ENCODE results near the gene IKZF2. TPM values are rescaled to one million over a fixed set of nuclear protein-coding genes. Genes with fewer than 3 reads are reported as not detected.

The IKZF2 gene
- total RNA-seq, 2 experiments from 2014 or later, result 20.0 to 45.1 TPM

DNA sequence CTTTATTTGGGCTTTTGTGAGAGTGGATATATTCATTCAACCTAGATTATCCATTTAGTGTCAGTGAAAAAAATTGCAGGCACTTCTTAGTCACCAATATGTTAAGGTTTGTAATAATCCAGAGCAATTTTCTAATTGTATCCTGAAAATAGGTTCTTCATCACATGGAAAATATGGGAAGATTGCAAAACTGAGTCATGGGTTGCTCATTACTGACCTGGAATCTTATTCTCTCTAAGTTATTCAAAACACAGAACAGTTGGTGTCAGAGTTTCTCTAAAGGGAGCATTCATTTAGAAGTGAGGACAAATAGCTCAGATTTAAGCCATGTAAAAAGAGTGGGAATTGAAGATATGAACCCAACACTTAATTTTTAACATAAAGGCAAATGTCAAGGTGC lies 181.3 kb downstream of the IKZF2 start:
- Histone ChIP-seq H2AFZ (ENCODE audit: low read length) (no peak overlapping the region), H3K36me3 (ENCODE audit: insufficient read depth, low read length) (no peaks in the 10 kb centered on the region), H3K4me2 (ENCODE audit: low read length) (no peak overlapping the region), H3K9me2 (ENCODE audit: insufficient read depth, low read length) (no peaks in the 10 kb centered on the region), H3K9me3 (ENCODE audit: low read length) (no peaks in the 10 kb centered on the region), H3K4me3 (ENCODE audit: low read depth, low read length, poor library complexity, severe bottlenecking) (no peak overlapping the region), H3K79me2 (ENCODE audit: insufficient read depth, low read depth, low read length) (no peaks in the 10 kb centered on the region), H3K4me1 (ENCODE audit: insufficient read depth, low read length, poor library complexity, severe bottlenecking) (no peaks in the 10 kb centered on the region), H3K27ac (ENCODE audit: low read depth, low read length, poor library complexity, severe bottlenecking) (no peak overlapping the region), H4K20me1 (ENCODE audit: insufficient read depth, low read length) (no peaks in the 10 kb centered on the region)
- no TSS peak for BruUV-seq (replicated peaks)
- TF ChIP-seq EZH2phosphoT487 (IDR thresholded peaks at IDR 0.05; ENCODE audit: borderline replicate concordance, low read depth, low read length), result no peak
- TF ChIP-seq, protein P1, sequence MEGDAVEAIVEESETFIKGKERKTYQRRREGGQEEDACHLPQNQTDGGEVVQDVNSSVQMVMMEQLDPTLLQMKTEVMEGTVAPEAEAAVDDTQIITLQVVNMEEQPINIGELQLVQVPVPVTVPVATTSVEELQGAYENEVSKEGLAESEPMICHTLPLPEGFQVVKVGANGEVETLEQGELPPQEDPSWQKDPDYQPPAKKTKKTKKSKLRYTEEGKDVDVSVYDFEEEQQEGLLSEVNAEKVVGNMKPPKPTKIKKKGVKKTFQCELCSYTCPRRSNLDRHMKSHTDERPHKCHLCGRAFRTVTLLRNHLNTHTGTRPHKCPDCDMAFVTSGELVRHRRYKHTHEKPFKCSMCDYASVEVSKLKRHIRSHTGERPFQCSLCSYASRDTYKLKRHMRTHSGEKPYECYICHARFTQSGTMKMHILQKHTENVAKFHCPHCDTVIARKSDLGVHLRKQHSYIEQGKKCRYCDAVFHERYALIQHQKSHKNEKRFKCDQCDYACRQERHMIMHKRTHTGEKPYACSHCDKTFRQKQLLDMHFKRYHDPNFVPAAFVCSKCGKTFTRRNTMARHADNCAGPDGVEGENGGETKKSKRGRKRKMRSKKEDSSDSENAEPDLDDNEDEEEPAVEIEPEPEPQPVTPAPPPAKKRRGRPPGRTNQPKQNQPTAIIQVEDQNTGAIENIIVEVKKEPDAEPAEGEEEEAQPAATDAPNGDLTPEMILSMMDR (conservative IDR thresholded peaks at IDR 0.05; ENCODE audit: low read length), result no peak
- ChIA-PET POLR2A (interaction anchor here (0.6 to 4.7 kb wide), 5 partner anchors 9 to 78 kb away, joined by 3 to 24 read pairs (median 4); no protein-coding TSS in a partner anchor), CTCF (ENCODE audit: unreplicated experiment) (no interaction called here)
- intact Hi-C loops (cut with micrococcal nuclease; ENCODE audit: unreplicated experiment), result no loop called here
- DNase-seq (ENCODE audit: low spot score), result no peak

DNA sequence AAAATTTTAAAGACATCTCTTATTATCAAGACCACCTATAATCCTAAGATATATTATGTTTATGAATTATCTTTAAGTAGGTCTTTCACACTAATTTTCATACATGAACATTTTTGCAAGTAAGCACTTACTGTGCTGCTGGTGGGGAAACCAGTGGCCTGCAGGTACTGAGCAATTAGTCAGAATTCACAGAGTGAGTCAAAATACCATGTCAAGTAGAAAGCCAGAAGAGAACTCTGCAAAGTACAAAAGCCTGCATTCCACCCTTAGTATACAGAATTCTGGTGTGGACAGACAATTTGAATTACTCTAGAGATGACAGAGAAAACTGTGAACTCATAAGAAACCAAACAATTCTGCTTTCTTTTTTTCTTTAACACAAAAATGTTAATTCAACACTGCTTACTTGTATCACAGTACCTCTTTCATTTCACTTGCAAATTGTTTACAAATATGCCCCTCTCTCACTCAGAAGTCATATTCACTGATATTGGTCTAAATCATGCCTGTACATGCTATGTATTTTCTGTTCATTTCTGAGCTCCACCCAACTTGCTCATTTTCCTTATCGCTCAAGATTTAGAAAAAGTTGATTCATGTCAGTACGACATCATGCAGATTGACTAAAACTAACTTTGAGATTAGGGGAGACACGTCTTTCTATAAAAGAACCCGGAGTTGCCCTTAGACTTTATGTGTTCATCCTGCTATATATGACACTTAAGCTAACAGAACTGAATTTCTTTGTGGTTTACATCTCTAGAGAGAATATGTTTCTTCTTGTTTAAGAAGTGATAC lies 182.9 kb downstream of the IKZF2 start:
- H3K27ac ChIP-seq (ENCODE audit: low read depth, low read length, poor library complexity, severe bottlenecking), result no peak overlapping the region
- no peaks in the 10 kb centered on the region for H3K36me3 ChIP-seq (ENCODE audit: insufficient read depth, low read length)
- no peaks in the 10 kb centered on the region for H3K79me2 ChIP-seq (ENCODE audit: insufficient read depth, low read depth, low read length)
- no TSS peak for BruUV-seq (replicated peaks)
- DNase-seq (ENCODE audit: low spot score), result no peak
- H3K9me2 ChIP-seq (ENCODE audit: insufficient read depth, low read length), result no peaks in the 10 kb centered on the region
- H3K9me3 ChIP-seq (ENCODE audit: low read length), result no peaks in the 10 kb centered on the region
- TF ChIP-seq EZH2phosphoT487 (IDR thresholded peaks at IDR 0.05; ENCODE audit: borderline replicate concordance, low read depth, low read length), result no peak
- TF ChIP-seq, protein P1 (conservative IDR thresholded peaks at IDR 0.05; ENCODE audit: low read length), result no peak
- ChIA-PET POLR2A (interaction anchor here (0.6 to 4.7 kb wide), 11 partner anchors 11 to 709 kb away, joined by 3 to 24 read pairs (median 4); no protein-coding TSS in a partner anchor), CTCF (ENCODE audit: unreplicated experiment) (no interaction called here)
- no peak overlapping the region for H3K4me2 ChIP-seq (ENCODE audit: low read length)
- intact Hi-C loops (cut with micrococcal nuclease; ENCODE audit: unreplicated experiment), result no loop called here
- H3K4me1 ChIP-seq (ENCODE audit: insufficient read depth, low read length, poor library complexity, severe bottlenecking), result no peaks in the 10 kb centered on the region
- H2AFZ ChIP-seq (ENCODE audit: low read length), result no peak overlapping the region
- H3K4me3 ChIP-seq (ENCODE audit: low read depth, low read length, poor library complexity, severe bottlenecking), result no peak overlapping the region
- H4K20me1 ChIP-seq (ENCODE audit: insufficient read depth, low read length), result no peaks in the 10 kb centered on the region

DNA sequence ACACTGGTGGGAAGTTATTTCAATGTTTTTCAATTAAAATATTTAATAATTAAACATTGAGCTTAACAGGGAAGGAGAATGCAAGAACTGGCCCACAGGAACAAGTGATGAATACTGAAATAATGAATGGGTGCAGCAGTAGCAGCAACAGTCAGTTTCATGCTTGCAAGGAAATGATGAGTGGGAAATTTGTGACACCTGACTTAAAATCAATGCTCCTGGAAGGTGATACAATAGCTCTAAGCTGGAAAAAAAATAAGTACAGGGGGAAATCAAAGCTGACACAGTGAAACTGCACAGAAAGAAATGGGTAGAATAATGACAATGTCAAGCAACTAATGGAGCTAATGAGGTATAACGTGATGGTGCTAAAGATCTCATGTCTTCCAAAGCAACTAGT lies 184.5 kb downstream of the IKZF2 start:
- BruUV-seq (replicated peaks), result no TSS peak

More for the DNA sequence above, 184.5 kb downstream of the IKZF2 start:
- no peaks in the 10 kb centered on the region for H3K9me3 ChIP-seq (ENCODE audit: low read length)
- no peak overlapping the region for H3K4me2 ChIP-seq (ENCODE audit: low read length)
- intact Hi-C loops (cut with micrococcal nuclease; ENCODE audit: unreplicated experiment), result no loop called here
- no peaks in the 10 kb centered on the region for H3K4me1 ChIP-seq (ENCODE audit: insufficient read depth, low read length, poor library complexity, severe bottlenecking)
- H3K27ac ChIP-seq (ENCODE audit: low read depth, low read length, poor library complexity, severe bottlenecking), result no peak overlapping the region
- DNase-seq (ENCODE audit: low spot score), result no peak
- H3K79me2 ChIP-seq (ENCODE audit: insufficient read depth, low read depth, low read length), result no peaks in the 10 kb centered on the region
- POLR2A ChIA-PET, result interaction anchor here (0.7 to 4.7 kb wide), 7 partner anchors 10 to 291 kb away, joined by 3 to 24 read pairs (median 4); no protein-coding TSS in a partner anchor
- no peaks in the 10 kb centered on the region for H3K9me2 ChIP-seq (ENCODE audit: insufficient read depth, low read length)
- no peaks in the 10 kb centered on the region for H3K36me3 ChIP-seq (ENCODE audit: insufficient read depth, low read length)
- H4K20me1 ChIP-seq (ENCODE audit: insufficient read depth, low read length), result no peaks in the 10 kb centered on the region
- H2AFZ ChIP-seq (ENCODE audit: low read length), result no peak overlapping the region
- CTCF ChIA-PET (ENCODE audit: unreplicated experiment), result no interaction called here
- H3K4me3 ChIP-seq (ENCODE audit: low read depth, low read length, poor library complexity, severe bottlenecking), result no peak overlapping the region
- TF ChIP-seq, protein P1 (conservative IDR thresholded peaks at IDR 0.05; ENCODE audit: low read length), result no peak
- TF ChIP-seq EZH2phosphoT487 (IDR thresholded peaks at IDR 0.05; ENCODE audit: borderline replicate concordance, low read depth, low read length), result no peak

All from OCI-LY7 (cell line).